GM12801 (cell line): ENCODE data around the gene DNAJA4.

ENCODE experiments used
- CTCF ChIP-seq: IDR thresholded peaks from one replicate; pipeline ENCODE4 v1.5.1; 2011; ENCODE audit warnings: control low read depth; ENCODE audit not compliant: insufficient read length; ENCODE audit errors: extremely low read depth

Gene DNAJA4

GRCh38 chr15:78327466-78327865 lies 63.1 kb downstream of the DNAJA4 start:
- TF ChIP-seq CTCF, result no peak

GRCh38 chr15:78329625-78330024 lies 65.3 kb downstream of the DNAJA4 start:
- no peak for TF ChIP-seq CTCF
